Stimulated activated CD8-positive, alpha-beta memory T cell treated with anti-CD3 and anti-CD28 coated beads, Interleukin-12 subunit alpha, Interleukin-12 subunit beta, amount 100 ng/mL, for 1 hour (primary cell): ENCODE measurements around the gene PAH.
"Not testable (repeated sequence)": the region's sequence is repeated elsewhere in the genome, so short reads cannot be mapped to it uniquely, and the experiment has no call there.

Experiments
- DNase-seq: peaks from one replicate; pipeline ENCODE4 v3.0.0-alpha.2; 2020; ENCODE audit warnings: low read depth

The PAH gene

GRCh38 chr12:102891756-102892155 is 25.3 kb downstream of the PAH start:
- DNase-seq = no peak

- DNase-seq = no peak
These were observed 28.5 kb downstream of the PAH start for GRCh38 chr12:102888511-102888910.

GRCh38 chr12:102885043-102885932 is 31.8 kb downstream of the PAH start:
- no peak for DNase-seq

DNA sequence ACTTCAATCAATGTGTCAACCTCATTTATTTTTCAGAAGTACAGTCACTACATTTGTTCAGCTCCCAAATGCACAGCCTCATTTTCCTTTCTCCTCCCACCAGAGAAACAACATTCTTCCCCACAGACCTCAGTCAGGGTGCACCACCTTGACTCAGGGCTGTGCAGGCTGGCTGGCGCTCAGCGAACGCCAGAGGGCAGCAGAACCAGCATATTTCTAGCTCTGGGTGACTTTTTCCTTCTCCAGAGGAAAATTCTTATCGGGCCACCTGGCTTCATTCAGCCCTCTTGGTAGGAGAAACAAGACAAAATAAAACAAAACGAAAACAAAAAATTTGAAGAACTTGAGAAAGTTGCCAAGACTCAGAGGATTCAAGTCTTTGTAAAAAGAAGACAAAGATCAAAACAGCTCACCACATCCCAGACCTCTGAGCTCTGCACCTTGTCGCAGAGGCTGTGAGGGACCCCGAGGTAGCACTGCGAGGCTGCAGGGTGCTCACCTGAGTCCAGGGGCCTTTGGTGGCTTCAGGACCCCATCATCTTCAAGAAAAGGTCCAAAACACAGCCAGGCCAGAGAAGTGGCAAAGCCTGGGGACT is 33.7 kb downstream of the PAH start:
- peak; percentile 15 for DNase-seq

DNA sequence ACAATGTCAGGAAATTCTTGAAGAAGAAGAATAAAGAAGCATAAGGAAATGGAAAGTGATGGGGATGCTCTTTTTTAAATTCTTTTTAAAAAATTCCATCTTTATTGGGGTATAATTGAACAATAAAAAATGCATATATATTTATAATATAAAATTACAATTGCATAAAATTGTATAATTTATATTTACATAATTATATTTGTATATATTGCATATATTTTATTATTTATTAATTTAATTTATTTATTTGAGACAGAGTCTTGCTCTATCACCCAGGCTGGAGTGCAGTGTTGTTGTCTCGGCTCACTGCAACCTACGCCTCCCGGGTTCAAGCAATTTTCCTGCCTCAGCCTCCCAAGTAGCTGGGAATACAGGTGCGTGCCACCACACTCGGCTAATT is 36.3 kb downstream of the PAH start:
- DNase-seq = no peak

- DNase-seq = no peak
These were observed 37.8 kb downstream of the PAH start for GRCh38 chr12:102879144-102879763.

DNA sequence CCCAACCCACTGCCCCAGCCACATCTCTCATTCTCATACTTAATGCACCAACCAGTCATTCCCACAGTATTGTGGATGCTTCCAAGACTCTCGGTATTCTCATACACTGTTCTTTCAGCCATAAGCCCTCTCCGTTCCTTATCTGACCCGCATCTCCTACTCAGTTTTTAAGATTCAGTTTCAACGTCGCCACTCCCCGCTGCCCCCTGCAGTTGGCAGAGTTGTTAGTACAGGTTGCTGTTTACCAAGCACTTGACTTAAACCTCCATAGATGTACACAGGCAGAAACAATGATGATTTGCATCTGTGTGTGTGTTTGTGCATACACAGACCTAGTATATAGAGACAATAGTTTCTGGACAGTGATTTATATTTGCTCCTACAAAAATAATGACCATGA is 40.2 kb downstream of the PAH start:
- DNase-seq = no peak

DNA sequence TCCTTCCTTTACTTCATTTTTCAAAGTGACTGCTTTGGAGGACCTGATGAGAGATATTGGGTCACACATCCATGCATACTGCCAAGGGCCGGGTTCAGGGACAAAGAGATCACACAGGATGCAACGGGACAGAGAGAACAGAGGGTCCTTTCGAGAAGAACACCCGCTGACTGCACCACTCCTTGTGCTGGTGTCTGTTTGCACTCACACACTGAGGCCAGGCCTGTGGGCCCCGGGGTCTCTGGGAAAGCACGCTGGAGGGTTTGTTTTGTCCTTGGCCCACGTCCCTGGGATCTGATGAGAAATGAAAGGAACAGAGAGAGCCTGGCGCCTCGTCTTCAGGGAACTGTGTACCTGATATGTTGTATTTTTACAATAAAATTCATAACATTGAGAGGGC is 42.2 kb downstream of the PAH start:
- DNase-seq = no peak

- DNase-seq = no peak
These were observed 44.0 kb downstream of the PAH start for GRCh38 chr12:102873077-102873476.

- DNase-seq = no peak
These were observed 46.0 kb downstream of the PAH start for GRCh38 chr12:102871014-102871413.

DNA sequence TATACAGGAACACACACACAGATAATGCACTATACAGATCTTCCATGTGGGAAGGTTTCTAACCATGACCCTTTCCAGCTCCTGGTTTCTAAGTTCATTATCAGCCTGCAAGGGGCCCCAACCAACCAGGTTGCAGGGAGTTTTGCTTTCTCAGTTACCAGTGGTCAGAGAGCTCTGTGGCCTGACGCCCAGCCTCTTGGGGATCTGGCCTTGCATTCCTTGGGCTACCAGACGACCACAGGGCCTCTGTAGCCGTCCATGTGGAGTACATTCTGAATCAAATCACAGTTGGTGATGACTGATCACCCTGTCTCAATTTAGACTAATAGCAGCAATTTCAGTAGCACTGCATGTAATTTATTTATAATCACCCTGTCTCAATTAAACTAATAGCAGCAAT is 47.5 kb downstream of the PAH start:
- no peak for DNase-seq

GRCh38 chr12:102865821-102866615 is 51.0 kb downstream of the PAH start:
- no peak for DNase-seq

DNA sequence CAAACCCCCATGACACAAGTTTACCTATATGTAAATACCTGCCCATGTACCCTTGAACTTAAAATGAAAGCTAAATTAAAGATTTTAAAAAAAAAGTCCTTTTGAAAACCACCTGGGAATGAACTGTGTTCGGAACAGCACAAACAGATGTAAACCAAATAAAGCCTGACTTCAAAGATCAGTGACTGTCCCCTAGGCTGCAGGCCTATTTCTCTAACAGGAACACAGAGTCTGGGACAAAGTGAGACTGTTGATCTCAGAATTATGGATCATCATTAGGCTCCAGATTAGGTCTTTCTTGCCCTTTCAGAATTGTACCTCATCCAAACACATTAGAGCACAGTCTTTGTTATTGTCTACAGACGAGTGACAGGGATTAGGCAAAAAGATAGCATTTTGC is 54.6 kb downstream of the PAH start:
- DNase-seq = no peak

- no peak for DNase-seq
These were observed 65.8 kb downstream of the PAH start for GRCh38 chr12:102851246-102851645.

DNA sequence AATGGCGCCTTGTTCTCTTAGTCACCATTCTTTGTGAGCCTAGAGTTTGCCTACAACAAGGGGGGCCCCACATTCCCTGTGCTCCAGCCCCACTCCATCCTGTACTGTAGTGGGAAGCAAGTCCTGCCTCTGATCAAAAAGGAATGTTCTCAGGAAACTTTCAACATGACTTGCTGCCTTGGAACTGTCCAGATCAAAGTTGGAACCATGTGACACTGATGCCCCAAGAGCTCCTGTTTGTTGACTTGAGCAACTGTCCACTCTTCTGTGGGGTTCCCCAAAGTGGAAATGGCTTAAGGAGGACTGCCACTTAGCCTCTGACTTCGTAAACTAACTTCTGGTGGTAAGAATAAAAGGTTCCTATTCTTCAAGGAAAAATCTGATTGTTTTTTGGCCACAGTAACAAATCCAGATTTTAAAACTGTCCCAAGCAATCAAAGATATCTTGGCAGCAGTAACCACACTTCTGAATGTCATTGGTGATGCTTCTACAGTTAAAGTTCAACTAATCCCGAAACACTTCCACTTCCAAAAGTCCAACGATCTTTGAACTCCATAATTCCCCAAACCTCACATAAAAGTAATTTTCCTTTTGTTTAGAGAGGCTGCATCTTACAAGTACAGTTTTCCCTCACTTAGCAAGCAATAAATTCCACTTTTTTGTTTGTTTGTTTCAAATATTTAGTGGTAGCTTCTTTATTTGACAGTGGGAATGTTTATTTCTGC is 67.2 kb downstream of the PAH start:
- DNase-seq = no peak

- no peak for DNase-seq
These were observed 68.2 kb downstream of the PAH start for GRCh38 chr12:102848832-102849231.

- DNase-seq = no peak
These were observed 69.9 kb downstream of the PAH start for GRCh38 chr12:102847131-102847530.

- no peak for DNase-seq
These were observed 83.2 kb downstream of the PAH start for GRCh38 chr12:102833687-102834441.

DNA sequence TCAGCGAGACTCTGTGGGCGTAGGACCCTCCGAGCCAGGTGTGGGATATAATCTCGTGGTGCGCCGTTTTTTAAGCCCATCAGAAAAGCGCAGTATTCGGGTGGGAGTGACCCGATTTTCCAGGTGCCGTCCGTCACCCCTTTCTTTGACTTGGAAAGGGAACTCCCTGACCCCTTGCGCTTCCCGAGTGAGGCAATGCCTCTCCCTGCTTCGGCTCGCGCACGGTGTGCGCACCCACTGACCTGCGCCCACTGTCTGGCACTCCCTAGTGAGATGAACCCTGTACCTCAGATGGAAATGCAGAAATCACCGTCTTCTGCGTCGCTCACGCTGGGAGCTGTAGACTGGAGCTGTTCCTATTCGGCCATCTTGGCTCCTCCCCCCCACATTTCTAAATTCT is 84.2 kb downstream of the PAH start:
- not testable (repeated sequence) for DNase-seq

- no peak for DNase-seq
These were observed 92.7 kb downstream of the PAH start for GRCh38 chr12:102824218-102824835.

- DNase-seq = no peak
These were observed 95.9 kb downstream of the PAH start for GRCh38 chr12:102821149-102821548.
